NCI-H69 (cell line): Measurements from ENCODE around the gene ARID5A.
A peak's percentile ranks its signal among the peaks of the same experiment; 100 is the strongest.
"Not testable (repeated sequence)": the region's sequence is repeated elsewhere in the genome, so short reads cannot be mapped to it uniquely, and the experiment has no call there.

Source experiments
- DNase-seq: peaks from one replicate; lab custom pipeline; 2025; lab: John Stamatoyannopoulos, UW

The ARID5A gene

GRCh38 chr2:96540136-96540535 is 3.6 kb downstream of the ARID5A start:
- no peak for DNase-seq

GRCh38 chr2:96541398-96542152 is 5.0 kb downstream of the ARID5A start:
- no peak for DNase-seq

- DNase-seq: no peak
Observed at GRCh38 chr2:96542357-96542977, 5.9 kb downstream of the ARID5A start.

GRCh38 chr2:96546321-96546720 is 9.8 kb downstream of the ARID5A start:
- DNase-seq: no peak

GRCh38 chr2:96546797-96547196 is 10.2 kb downstream of the ARID5A start:
- no peak for DNase-seq

GRCh38 chr2:96547203-96547641 is 10.7 kb downstream of the ARID5A start:
- DNase-seq: no peak

GRCh38 chr2:96547731-96548171 is 11.2 kb downstream of the ARID5A start:
- DNase-seq: no peak

GRCh38 chr2:96548558-96549465 is 12.3 kb downstream of the ARID5A start:
- DNase-seq: no peak

- no peak for DNase-seq
Observed at GRCh38 chr2:96549466-96549785, 12.9 kb downstream of the ARID5A start.

- peak; percentile 38 for DNase-seq
Observed at GRCh38 chr2:96549967-96550786, 13.6 kb downstream of the ARID5A start.

- DNase-seq: no peak
Observed at GRCh38 chr2:96550787-96551604, 14.4 kb downstream of the ARID5A start.

- DNase-seq: no peak
Observed at GRCh38 chr2:96551605-96552314, 15.2 kb downstream of the ARID5A start.

GRCh38 chr2:96552315-96553175 is 16.0 kb downstream of the ARID5A start:
- DNase-seq: no peak

- DNase-seq: no peak
Observed at GRCh38 chr2:96553176-96553956, 16.8 kb downstream of the ARID5A start.

- DNase-seq: not testable (repeated sequence)
Observed at GRCh38 chr2:96553957-96554292, 17.4 kb downstream of the ARID5A start.

- DNase-seq: peak; percentile 35
Observed at GRCh38 chr2:96554293-96555145, 18.0 kb downstream of the ARID5A start.

- no peak for DNase-seq
Observed at GRCh38 chr2:96555146-96555610, 18.6 kb downstream of the ARID5A start.
